ENCODE results near the gene MIEN1.

- TF ChIP-seq CTCF (IDR thresholded peaks at IDR 0.05) (no peak), POLR2A (IDR thresholded peaks at IDR 0.05) (no peak)
Observed at GRCh38 chr17:39679521-39680192, 50.7 kb downstream of the MIEN1 start.

Data from body of pancreas (tissue), 4 donors.